GM19452 (cell line): ENCODE measurements around the gene TBC1D22A.

Experiments used
- ATAC-seq: cut with Tn5 transposase; IDR thresholded peaks from one replicate; pipeline ENCODE4 v1.9.1; 2021; ENCODE audit not compliant: unreplicated experiment

Gene TBC1D22A

DNA sequence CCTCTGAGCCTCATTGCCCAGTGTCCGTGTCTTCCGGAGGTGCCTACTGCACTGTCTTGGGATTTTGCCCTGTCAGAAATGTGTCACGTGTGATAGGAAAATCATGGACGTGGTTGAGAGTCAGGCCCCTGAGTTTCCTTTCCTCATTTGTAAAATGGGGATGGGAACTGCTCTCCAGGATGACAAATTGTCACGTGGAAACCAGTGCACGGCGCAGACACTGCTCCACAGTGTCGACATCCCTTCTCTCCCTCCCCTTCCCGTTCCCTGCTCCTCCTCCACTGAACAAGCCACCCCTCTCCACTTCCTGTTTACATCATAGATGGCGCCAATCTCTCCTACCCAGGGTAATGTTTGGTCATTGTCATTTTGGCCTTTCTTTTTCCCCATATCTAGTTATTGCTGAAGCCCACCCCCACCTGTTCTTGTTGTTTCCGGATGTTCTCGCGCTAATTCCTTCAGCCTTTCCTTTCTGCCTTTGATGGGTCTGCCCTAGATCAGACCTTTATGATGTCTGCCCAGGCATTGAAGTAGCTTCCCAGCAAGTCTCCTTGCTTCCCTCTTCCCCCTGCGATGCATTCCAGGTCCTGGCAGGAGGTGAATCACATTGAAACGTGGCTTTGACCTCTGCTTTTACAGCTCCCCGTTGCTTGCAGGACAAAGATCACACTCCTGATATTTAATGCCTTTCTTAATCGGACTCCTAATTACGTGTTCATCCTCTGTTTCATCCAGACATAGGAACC is 91.8 kb downstream of the TBC1D22A start:
- ATAC-seq = no peak

DNA sequence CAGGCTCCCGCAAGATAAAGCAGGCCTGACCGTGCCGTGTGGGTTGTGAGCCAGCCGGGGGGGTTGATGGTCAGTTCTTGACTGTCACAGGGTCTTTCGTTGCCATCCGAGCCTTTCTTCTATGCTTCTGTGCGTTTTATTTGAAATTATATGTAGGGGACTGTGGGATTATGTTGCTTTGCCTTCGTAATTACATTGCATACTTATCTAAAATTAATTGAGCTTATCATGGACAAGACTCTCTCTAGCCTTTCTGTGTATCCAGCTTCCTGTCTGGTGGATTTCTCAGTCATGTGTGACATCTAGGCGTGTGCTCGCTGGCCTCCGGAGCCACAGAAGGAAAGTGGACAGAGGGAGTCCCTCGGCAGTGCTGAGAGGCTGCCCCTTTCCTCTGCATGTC is 93.2 kb downstream of the TBC1D22A start:
- no peak for ATAC-seq

DNA sequence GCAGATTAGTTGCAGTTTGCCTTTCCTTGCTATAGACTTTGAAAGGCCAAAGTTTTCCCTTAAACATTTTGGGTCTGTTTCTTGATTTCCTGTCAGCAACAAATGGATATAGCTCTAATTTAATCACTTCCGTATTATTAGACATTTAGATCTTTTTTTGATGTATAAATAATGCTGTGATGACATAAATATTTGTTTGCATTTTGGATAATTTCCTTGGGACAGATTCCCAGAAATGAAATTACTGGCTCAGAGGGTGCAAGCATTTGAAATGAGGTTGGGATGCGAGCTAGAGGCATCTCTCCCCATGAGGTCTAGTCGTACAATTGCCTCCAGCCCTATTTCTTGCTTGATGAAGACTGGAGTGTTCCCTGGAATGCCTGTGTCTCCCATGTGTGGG is 94.2 kb downstream of the TBC1D22A start:
- ATAC-seq = no peak

DNA sequence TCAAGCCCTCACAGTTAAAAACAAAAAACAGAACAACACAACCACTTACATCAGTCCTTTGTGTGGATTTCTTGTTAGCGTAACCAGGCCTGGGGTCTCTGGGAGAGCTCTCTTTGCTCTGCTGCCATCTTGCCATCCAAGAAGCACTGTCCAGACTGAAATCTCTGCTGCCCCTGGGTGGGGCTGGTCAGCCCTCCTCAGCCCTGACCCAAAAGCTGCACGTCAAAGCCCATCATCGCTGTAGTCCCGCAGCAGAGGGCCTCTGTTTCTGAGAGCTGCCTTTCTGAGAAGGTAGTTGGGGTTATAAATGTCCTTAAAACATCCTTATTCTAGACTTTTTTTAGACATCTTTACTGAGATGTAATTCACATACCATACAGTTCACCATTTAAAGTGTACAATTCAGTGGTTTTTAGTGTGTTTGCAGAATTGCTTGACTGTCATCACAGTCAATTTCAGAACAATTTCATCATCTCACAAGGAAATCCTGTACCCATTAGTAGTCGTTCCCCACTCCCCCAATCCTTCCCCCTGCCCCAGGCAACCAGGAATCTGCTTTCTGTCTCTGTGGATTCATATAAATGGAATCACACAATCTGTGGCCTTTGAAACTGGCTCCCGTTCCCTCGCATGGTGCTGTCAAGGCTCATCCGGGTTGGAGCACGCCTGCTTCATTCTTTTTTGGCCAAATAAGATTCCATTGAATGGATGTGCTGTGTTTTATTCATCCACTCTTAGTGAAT is 94.9 kb downstream of the TBC1D22A start:
- ATAC-seq = no peak

DNA sequence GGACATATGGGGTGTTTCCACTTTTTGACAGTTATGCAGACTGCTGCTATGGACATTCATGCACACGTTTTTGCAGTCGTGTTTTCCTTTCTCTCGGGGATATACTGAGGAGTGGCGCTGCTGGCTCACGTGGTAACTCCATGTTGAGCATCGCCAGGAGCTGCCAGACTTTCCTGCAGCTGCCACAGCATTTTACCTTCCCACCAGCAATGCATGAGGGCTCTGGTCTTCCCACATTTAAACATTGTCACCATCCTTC is 95.4 kb downstream of the TBC1D22A start:
- no peak for ATAC-seq

DNA sequence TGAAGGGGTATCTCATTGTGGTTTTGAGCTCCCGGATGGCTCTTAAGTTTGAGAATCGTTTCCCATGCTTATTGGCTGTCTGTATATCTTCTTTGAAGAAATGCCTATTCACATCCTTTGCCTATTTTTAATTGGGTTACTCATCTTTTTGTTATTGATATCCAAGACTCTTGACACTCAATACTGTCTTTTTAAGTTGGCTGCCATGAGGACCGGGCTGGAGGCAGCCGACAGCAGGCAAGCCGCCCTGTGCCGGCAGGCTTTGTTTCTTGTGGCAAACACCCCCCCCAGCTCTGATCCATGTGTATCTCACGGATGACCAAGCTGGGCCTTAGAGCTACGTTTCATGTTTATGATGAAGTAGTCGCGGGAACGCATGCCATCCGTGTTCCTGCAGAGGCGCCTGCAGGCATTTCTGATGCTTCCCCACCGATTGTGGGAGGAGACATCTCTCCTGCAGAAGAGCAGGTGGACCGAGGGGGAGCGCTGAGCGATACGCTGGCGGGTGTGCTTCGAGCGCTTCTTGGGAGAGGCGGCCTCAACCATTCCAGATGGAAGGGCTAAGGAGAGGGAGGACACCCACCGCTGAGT is 95.8 kb downstream of the TBC1D22A start:
- ATAC-seq = no peak

DNA sequence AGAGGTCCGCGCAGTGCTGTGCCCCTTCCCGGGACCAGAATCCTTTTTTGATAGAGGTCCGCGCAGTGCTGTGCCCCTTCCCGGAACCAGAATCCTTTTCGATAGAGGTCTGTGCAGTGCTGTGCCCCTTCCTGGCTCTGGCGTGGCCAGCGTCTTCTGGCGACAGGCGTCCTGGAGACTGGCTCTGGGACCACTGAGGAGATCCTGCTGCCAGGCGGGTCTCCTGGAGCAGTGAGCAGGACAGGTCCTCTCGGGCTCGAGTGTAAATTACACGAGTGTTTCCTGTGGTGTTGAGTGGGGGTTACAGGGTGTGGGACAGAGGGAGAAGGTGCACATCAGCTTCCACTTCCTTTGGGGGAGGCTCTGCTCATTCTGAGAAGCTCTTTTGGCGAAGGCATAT is 98.1 kb downstream of the TBC1D22A start:
- no peak for ATAC-seq

- ATAC-seq = no peak
These were observed 99.3 kb downstream of the TBC1D22A start for GRCh38 chr22:46861468-46862367.

GRCh38 chr22:46862418-46863324 is 100.2 kb downstream of the TBC1D22A start:
- no peak for ATAC-seq

- ATAC-seq = no peak
These were observed 101.3 kb downstream of the TBC1D22A start for GRCh38 chr22:46863794-46864193.

DNA sequence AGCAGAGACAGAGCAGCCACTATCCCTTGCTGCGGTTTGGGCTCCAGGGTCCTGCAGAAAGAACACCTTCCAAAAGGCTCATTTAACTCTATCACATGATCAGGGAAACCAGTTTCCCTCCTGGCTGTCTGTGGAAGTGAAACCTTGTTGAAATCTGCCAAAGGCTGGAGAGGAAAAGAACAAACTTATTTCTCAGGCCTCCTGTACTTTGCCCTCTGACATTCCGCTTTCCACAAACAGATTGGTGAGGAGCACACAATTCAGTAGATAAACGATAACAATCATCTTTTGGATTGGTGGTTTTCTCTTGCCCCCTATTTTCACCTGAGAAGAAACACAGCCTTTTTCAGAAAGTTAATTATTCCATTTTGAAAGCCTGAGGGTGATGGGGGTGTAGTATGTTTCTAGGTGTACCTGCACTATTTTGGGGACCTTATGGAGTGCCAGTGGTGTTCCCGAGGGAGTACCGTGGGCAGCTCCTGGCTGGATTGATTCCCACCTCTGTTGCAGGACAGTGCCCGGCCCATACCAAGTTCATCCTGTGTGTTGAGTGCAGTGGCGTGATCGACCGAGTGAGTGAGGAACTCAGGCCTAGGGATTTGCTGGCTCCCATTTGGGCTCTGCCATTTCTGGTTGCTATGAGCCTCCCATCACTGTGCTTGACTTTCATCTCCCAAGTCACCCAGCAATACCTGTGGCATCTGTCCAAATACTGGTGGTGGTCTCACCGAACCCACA is 102.0 kb downstream of the TBC1D22A start:
- no peak for ATAC-seq

- ATAC-seq = no peak
These were observed 102.6 kb downstream of the TBC1D22A start for GRCh38 chr22:46865052-46865434.

GRCh38 chr22:46865642-46866041 is 103.2 kb downstream of the TBC1D22A start:
- ATAC-seq = no peak

GRCh38 chr22:46866591-46866990 is 104.1 kb downstream of the TBC1D22A start:
- no peak for ATAC-seq

DNA sequence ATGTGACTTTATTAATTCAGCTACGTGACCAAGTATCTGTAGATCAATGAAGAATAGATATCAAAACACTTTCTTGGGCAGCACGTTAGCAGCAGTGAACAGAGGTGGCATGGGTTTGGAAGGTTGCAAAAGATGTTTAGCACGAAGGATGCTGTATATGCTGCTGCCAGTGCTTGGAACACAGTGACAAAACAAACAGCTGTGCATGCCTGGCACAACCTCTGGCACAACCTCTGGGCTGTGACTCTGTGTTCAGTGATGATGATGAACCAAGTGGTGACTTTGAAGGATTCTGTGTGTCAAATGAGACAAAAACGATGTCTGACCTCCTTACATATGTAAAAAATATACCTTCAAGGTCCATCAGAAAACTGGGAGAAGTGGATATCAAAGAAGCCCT is 104.7 kb downstream of the TBC1D22A start:
- ATAC-seq = no peak

- no peak for ATAC-seq
These were observed 106.9 kb downstream of the TBC1D22A start for GRCh38 chr22:46869329-46869728.

- ATAC-seq = no peak
These were observed 107.5 kb downstream of the TBC1D22A start for GRCh38 chr22:46869831-46870441.

DNA sequence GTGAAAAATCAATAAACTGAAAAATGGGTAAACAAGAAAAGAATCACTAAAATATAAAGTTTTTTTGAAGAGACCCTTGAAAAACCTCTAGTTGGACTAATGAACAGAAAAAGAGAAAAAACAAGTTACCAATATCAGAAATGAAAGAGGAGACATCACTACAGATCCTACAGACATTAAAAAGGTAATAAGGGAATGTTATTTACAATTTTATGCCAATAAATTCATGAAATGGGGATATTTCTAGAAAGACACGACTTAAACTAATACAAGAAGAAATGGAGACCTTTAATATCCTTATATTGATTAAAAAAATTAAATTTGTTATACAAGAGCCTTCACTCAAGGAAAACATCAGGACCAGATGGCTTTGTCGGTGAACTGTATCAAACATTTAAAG is 109.4 kb downstream of the TBC1D22A start:
- no peak for ATAC-seq

- no peak for ATAC-seq
These were observed 112.6 kb downstream of the TBC1D22A start for GRCh38 chr22:46875089-46875488.
